Neural progenitor cell (in vitro differentiated cells): Measurements from ENCODE around the gene SPOCD1. TPM values are rescaled to one million over a fixed set of nuclear protein-coding genes. Genes with fewer than 3 reads are reported as not detected.

Source experiments
- DNase-seq: peaks from one replicate; pipeline ENCODE4 v3.0.0-alpha.2; 2016; ENCODE audit warnings: low spot score
- H2AFZ ChIP-seq: fragments of 200-600 bp; sonication (generic); replicated peaks from 2 replicates; pipeline ENCODE4 v1.6.1; 2016; ENCODE audit warnings: antibody characterized with exemption
- H3F3A ChIP-seq: fragments of 200-600 bp; sonication (generic); 2 replicates; pipeline ENCODE4 v1.6.1; 2016; ENCODE audit warnings: antibody characterized with exemption, low read depth
- H3K27ac ChIP-seq: fragments of 200-600 bp; sonication (generic); 2 replicates; pipeline ENCODE4 v1.5.1; 2016; ENCODE audit warnings: mild to moderate bottlenecking
- H3K27me3 ChIP-seq: fragments of 200-600 bp; sonication (generic); 2 replicates; pipeline ENCODE4 v1.6.1; 2016; ENCODE audit warnings: mild to moderate bottlenecking, moderate library complexity
- H3K36me3 ChIP-seq: fragments of 200-600 bp; sonication (generic); 2 replicates; pipeline ENCODE4 v1.5.1; 2016
- H3K4me1 ChIP-seq: fragments of 200-600 bp; sonication (generic); 2 replicates; pipeline ENCODE4 v1.6.1; 2016; ENCODE audit warnings: mixed run types
- H3K4me2 ChIP-seq: fragments of 200-600 bp; sonication (generic); 2 replicates; pipeline ENCODE4 v1.6.1; 2016
- H3K4me3 ChIP-seq: fragments of 200-600 bp; sonication (generic); 2 replicates; pipeline ENCODE4 v1.5.1; 2016
- H3K79me2 ChIP-seq: fragments of 200-600 bp; sonication (generic); 2 replicates; pipeline ENCODE4 v1.6.1; 2016; ENCODE audit warnings: low read depth
- H3K9ac ChIP-seq: fragments of 200-600 bp; sonication (generic); 2 replicates; pipeline ENCODE4 v1.6.1; 2016
- H3K9me3 ChIP-seq: fragments of 200-600 bp; sonication (generic); 2 replicates; pipeline ENCODE4 v1.5.1; 2016; ENCODE audit warnings: low read depth
- H4K20me1 ChIP-seq: fragments of 200-600 bp; sonication (generic); 2 replicates; pipeline ENCODE4 v1.6.1; 2016; ENCODE audit warnings: low read depth
- H3K27ac Mint-ChIP-seq: 3 replicates; pipeline ENCODE4 v1.8.0; 2021; ENCODE audit warnings: mixed read lengths
- H3K27me3 Mint-ChIP-seq: 2 replicates; pipeline ENCODE4 v1.8.0; 2022; ENCODE audit warnings: low read depth, mild to moderate bottlenecking, inconsistent platforms, moderate library complexity, mixed read lengths; ENCODE audit not compliant: insufficient read depth
- H3K36me3 Mint-ChIP-seq: 3 replicates; pipeline ENCODE4 v1.8.0; 2021; ENCODE audit warnings: mixed read lengths
- H3K4me1 Mint-ChIP-seq: 3 replicates; pipeline ENCODE4 v1.8.0; 2021; ENCODE audit warnings: mixed read lengths
- H3K4me3 Mint-ChIP-seq: 3 replicates; pipeline ENCODE4 v1.8.0; 2021; ENCODE audit warnings: mild to moderate bottlenecking, moderate library complexity, mixed read lengths
- H3K9me3 Mint-ChIP-seq: 3 replicates; pipeline ENCODE4 v1.8.0; 2020; ENCODE audit warnings: mixed read lengths
- CTCF ChIP-seq: fragments of 200-600 bp; sonication (generic); IDR thresholded peaks from 2 replicates; pipeline ENCODE4 v1.5.1; 2017; ENCODE audit warnings: antibody characterized with exemption, mild to moderate bottlenecking
- EZH2 ChIP-seq: fragments of 200-600 bp; sonication (generic); IDR thresholded peaks from 2 replicates; pipeline ENCODE4 v1.6.1; 2017; ENCODE audit warnings: antibody characterized with exemption, mild to moderate bottlenecking, moderate library complexity
- EZH2phosphoT487 ChIP-seq: fragments of 200-600 bp; sonication (generic); IDR thresholded peaks from 2 replicates; pipeline ENCODE4 v1.6.1; 2017; ENCODE audit warnings: antibody characterized with exemption
- total RNA-seq: library from RNA; depleted of rRNA; stranded (reverse); fragments of >200 nt; gene quantifications from 2 replicates; pipeline ENCODE4 v1.2.3, GENCODE V29; 2015; ENCODE audit warnings: low replicate concordance

SPOCD1 gene
- total RNA-seq, 1 donor from 2014 or later, result 1.4 TPM

GRCh38 chr1:31769720-31770390 is 46.0 kb downstream of the SPOCD1 start:
- peak overlapping the region; percentile 44 for H3K4me2 ChIP-seq
- H3K4me1 Mint-ChIP-seq, result peaks cover 74% of the 10 kb centered on the region

DNA sequence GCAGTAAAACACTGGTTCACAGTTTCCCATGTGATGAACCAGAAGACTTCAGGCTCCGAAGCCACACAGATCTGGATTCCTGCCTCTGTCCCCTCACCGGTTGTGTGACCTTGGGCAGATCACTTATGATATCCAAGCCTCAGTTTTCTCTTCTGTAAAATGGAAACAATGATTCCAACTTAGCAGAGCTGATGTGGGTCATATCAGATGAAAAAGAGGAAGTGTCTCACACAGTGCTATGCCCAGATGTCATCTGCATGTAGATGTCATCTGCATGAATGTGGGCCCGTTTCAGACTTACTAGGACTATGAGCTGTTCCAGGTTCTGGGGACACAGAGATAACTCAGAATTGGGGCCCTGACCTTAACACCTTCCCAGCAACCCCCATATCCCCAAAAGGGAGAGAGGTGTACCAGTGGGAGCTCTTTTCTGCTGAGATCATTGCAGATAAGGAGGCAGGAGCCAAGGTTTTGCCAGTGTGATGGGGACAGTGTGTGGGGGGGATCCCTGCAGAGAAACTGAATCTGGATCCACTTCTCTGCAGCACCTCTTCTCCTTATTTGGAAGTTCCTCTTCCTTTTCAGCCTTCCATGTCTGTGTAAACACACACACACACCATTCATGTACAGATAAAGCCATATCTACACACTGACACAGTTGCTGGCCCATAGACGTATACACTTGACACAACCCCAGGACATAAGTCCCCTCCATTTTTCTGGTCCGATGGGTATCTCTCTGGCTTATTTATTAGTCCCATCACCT is 46.7 kb downstream of the SPOCD1 start:
- Mint-ChIP-seq H3K9me3 (no peaks in the 10 kb centered on the region), H3K4me1 (peaks cover 78% of the 10 kb centered on the region), H3K27ac (no peak overlapping the region), H3K27me3 (peaks cover 44% of the 10 kb centered on the region), H3K36me3 (no peaks in the 10 kb centered on the region), H3K4me3 (no peak overlapping the region)
- no peak overlapping the region for H3K27ac ChIP-seq
- no peaks in the 10 kb centered on the region for H3K79me2 ChIP-seq
- no peak overlapping the region for H3K4me3 ChIP-seq
- no peaks in the 10 kb centered on the region for H3K9me3 ChIP-seq
- DNase-seq, result no peak
- H3F3A ChIP-seq, result peaks cover 29% of the 10 kb centered on the region
- TF ChIP-seq CTCF (no peak), EZH2phosphoT487 (no peak), EZH2 (no peak)
- no peaks in the 10 kb centered on the region for H4K20me1 ChIP-seq
- H2AFZ ChIP-seq, result no peak overlapping the region
- H3K27me3 ChIP-seq, result peaks cover 48% of the 10 kb centered on the region
- H3K36me3 ChIP-seq, result no peaks in the 10 kb centered on the region
- no peak overlapping the region for H3K9ac ChIP-seq
- peaks cover 58% of the 10 kb centered on the region for H3K4me1 ChIP-seq
- peak overlapping the region; percentile 44 for H3K4me2 ChIP-seq

More at GRCh38 chr1:31769720-31770390, 46.0 kb downstream of the SPOCD1 start:
- DNase-seq, result peak; percentile 61
- H4K20me1 ChIP-seq, result no peaks in the 10 kb centered on the region
- H3K27me3 Mint-ChIP-seq, result peaks cover 51% of the 10 kb centered on the region
- no peak overlapping the region for H2AFZ ChIP-seq
- no peak overlapping the region for H3K9ac ChIP-seq
- H3K79me2 ChIP-seq, result no peaks in the 10 kb centered on the region
- H3K9me3 Mint-ChIP-seq, result no peaks in the 10 kb centered on the region
- H3K27ac ChIP-seq, result no peak overlapping the region
- peak overlapping the region; percentile 76 for H3K4me3 Mint-ChIP-seq
- no peaks in the 10 kb centered on the region for H3K9me3 ChIP-seq
- H3K4me1 ChIP-seq, result peaks cover 53% of the 10 kb centered on the region
- peak overlapping the region; percentile 59 for H3K27ac Mint-ChIP-seq
- no peak overlapping the region for H3K4me3 ChIP-seq
- no peaks in the 10 kb centered on the region for H3K36me3 ChIP-seq
- peaks cover 23% of the 10 kb centered on the region for H3F3A ChIP-seq
- no peaks in the 10 kb centered on the region for H3K36me3 Mint-ChIP-seq
- peaks cover 50% of the 10 kb centered on the region for H3K27me3 ChIP-seq
- TF ChIP-seq EZH2phosphoT487 (no peak), CTCF (no peak), EZH2 (no peak)

DNA sequence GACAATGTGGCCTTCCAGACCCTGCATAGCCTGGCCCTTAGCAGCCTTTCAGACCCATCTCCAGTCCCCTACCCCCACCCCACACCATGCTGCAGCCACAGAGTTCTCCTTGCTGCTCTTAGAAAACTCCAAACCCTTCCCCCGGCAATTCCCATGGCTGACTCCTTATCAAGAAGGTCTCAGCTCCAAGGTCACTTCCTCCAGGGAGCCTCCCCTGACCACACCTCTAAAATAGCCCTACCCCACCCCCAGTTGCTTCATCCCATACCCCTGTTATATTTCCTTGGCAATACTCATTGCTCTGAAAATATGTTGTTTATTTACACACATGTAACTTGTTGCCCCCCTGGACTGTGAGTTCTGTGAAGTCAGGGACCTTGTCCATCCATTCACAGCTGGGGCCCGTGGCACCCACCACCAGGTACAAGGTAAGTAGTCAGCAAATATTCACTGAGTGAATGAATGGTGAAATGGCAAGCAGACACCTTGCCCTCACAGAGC is 47.4 kb downstream of the SPOCD1 start:
- Histone ChIP-seq H3K36me3 (no peaks in the 10 kb centered on the region), H3K27me3 (peaks cover 46% of the 10 kb centered on the region), H3K79me2 (no peaks in the 10 kb centered on the region), H3K27ac (no peak overlapping the region), H2AFZ (no peak overlapping the region), H3F3A (peaks cover 30% of the 10 kb centered on the region), H3K4me1 (peaks cover 58% of the 10 kb centered on the region), H3K9ac (no peak overlapping the region), H3K9me3 (no peaks in the 10 kb centered on the region), H3K4me2 (no peak overlapping the region), H3K4me3 (no peak overlapping the region), H4K20me1 (no peaks in the 10 kb centered on the region)
- no peak for TF ChIP-seq EZH2phosphoT487
- TF ChIP-seq CTCF, result no peak
- no peak for TF ChIP-seq EZH2
- Mint-ChIP-seq H3K4me3 (no peak overlapping the region), H3K27me3 (peaks cover 38% of the 10 kb centered on the region), H3K36me3 (no peaks in the 10 kb centered on the region), H3K9me3 (no peaks in the 10 kb centered on the region), H3K27ac (peak overlapping the region; percentile 80), H3K4me1 (peaks cover 75% of the 10 kb centered on the region)
- no peak for DNase-seq
